ENCODE data around the gene RNF224.
A peak's percentile ranks its signal among the peaks of the same experiment; 100 is the strongest.

Gene RNF224

GRCh38 chr9:137267933-137268355, 40.6 kb downstream of the RNF224 start:
- TF ChIP-seq CTCF (IDR thresholded peaks at IDR 0.05; ENCODE audit: low read depth, low read length, missing control alignments) = no peak
- DNase-seq (ENCODE audit: extremely low read depth, low read depth) = no peak
- H3K4me3 ChIP-seq (replicated peaks; ENCODE audit: low read depth, low read length) = no peak overlapping the region

GRCh38 chr9:137268538-137269201, 41.4 kb downstream of the RNF224 start:
- no peak for TF ChIP-seq CTCF (IDR thresholded peaks at IDR 0.05; ENCODE audit: low read depth, low read length, missing control alignments)
- no peak for DNase-seq (ENCODE audit: extremely low read depth, low read depth)

DNA sequence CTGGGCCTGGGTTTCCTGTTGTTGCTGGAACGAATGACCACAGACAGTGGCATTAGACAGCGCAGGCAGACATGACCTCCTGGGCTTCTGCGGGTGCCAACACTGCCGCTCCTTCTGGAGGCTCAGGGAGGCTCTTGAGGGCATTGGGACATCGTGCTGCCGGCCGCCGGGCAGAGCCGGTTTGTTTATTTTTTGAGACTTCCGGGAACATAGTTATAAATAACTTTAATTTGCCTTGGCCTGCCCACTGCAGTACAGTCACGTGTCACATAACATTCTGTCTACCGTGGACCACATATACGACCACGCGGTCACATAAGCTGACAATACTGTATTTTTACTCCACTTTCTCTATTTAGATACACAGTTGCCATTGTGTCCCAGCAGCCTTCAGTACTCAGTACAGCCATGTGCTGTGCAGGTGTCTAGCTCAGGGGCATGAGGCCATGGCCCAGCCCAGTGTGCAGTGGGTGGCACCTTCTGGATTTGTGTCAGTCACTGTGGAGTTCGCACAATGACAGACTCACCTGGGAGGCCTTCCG, 42.0 kb downstream of the RNF224 start:
- TF ChIP-seq CTCF (IDR thresholded peaks at IDR 0.05; ENCODE audit: low read depth, low read length, missing control alignments) = no peak
- DNase-seq (ENCODE audit: extremely low read depth, low read depth) = peak; percentile 52
- no peak overlapping the region for H3K4me3 ChIP-seq (replicated peaks; ENCODE audit: low read depth, low read length)

More at GRCh38 chr9:137268538-137269201, 41.4 kb downstream of the RNF224 start:
- H3K4me3 ChIP-seq (replicated peaks; ENCODE audit: low read depth, low read length) = no peak overlapping the region

DNA sequence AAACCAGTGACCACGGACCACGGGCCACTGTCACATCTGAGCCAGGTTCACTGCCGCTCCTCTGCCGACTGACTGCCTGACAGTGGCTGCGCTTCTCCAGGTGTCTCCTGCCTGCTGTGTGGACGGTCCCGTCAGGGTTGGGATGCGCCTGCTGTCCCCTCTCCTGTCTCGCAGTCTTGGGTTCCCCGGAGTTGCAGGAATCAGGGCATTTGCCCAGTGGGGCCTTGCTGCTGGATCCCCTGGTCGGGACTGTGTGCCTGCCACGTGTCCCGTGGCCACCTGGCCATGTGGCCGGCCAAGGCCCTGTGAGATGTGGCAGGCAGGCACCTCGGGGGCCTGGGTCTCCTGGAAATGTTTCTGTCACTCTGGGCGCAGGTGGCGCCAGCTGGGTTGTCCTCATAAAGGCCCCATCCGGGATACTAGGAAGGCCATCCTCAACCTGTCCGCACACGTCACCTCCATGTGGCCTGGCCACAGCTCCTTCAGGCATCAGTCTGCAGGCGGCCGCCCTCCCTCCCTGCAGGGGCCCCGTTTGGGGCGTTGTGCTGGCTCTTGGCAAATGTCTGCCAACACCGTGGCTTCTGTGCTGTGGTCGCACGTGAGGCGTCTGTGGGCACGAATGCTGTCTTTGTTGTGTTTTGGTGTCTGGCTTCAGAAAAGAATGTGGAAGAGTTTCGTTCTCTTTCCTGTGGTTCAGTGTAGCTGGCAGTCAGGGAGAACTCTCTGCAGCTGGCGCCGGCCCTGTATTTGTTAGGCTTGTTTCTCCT, 43.8 kb downstream of the RNF224 start:
- no peak for DNase-seq (ENCODE audit: extremely low read depth, low read depth)
- no peak overlapping the region for H3K4me3 ChIP-seq (replicated peaks; ENCODE audit: low read depth, low read length)
- no peak for TF ChIP-seq CTCF (IDR thresholded peaks at IDR 0.05; ENCODE audit: low read depth, low read length, missing control alignments)

- DNase-seq (ENCODE audit: extremely low read depth, low read depth) = no peak
- H3K4me3 ChIP-seq (replicated peaks; ENCODE audit: low read depth, low read length) = no peak overlapping the region
- TF ChIP-seq CTCF (IDR thresholded peaks at IDR 0.05; ENCODE audit: low read depth, low read length, missing control alignments) = no peak
Measured at GRCh38 chr9:137271696-137272076, 44.4 kb downstream of the RNF224 start.

DNA sequence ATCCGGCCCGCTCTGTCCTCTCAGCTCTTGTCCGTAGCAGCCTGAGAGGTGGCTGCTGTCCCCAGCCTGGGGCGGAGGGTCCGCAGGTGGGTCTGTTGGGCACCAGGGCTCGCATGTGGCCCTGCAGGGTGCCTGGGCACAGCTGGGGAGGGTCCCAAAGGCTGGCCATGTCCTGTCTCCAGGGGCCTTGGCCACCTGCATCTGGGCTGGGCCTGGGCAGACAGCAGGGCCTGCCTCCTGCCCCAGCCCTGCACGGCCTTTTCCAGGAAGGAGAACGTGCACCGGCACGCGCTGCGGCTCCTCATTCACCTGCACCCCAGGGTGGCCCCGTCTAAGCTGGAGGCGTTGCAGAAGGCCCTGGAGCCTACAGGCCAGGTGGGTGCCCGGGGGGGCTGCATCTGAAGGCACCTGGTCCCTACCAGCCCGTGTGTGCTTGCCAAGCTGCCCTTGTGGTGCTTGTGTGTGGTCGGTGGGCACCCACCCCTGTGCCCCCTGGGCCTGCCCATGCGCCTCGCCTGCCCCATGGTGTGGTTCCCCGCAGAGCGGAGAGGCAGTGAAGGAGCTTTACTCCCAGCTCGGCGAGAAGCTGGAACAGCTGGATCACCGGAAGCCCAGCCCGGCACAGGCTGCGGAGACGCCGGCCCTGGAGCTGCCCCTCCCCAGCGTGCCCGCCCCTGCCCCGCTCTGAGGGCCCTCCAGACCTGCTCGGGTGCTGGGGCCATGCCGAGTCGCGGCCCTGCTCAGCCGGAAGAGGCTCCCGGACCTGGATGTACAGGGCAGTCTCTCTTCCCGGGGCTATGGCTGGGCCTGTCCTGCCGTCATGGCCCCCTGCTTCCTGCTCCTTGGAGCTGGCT, 45.2 kb downstream of the RNF224 start:
- DNase-seq (ENCODE audit: extremely low read depth, low read depth) = no peak
- TF ChIP-seq CTCF (IDR thresholded peaks at IDR 0.05; ENCODE audit: low read depth, low read length, missing control alignments) = no peak
- no peak overlapping the region for H3K4me3 ChIP-seq (replicated peaks; ENCODE audit: low read depth, low read length)

All from HFF-Myc (cell line).